CD4-positive, alpha-beta T cell treated with Interleukin-6 for 4 hours (primary cell): Measurements from ENCODE around the gene GALNT10.
A peak's percentile ranks its signal among the peaks of the same experiment; 100 is the strongest.
"Not testable (repeated sequence)": the region's sequence is repeated elsewhere in the genome, so short reads cannot be mapped to it uniquely, and the experiment has no call there.

Experiments used
- DNase-seq: peaks from one replicate; pipeline ENCODE4 v3.0.0-alpha.2; 2020; ENCODE audit warnings: mixed read lengths

The GALNT10 gene

GRCh38 chr5:154359221-154359573, 168.7 kb downstream of the GALNT10 start:
- DNase-seq, result no peak

GRCh38 chr5:154360241-154360640, 169.7 kb downstream of the GALNT10 start:
- DNase-seq, result not testable (repeated sequence)

GRCh38 chr5:154363411-154363810, 172.9 kb downstream of the GALNT10 start:
- DNase-seq, result no peak

- DNase-seq, result no peak
Observed at GRCh38 chr5:154364771-154365170, 174.2 kb downstream of the GALNT10 start.

GRCh38 chr5:154365823-154366222, 175.3 kb downstream of the GALNT10 start:
- DNase-seq, result no peak

- no peak for DNase-seq
Observed at GRCh38 chr5:154366353-154366752, 175.8 kb downstream of the GALNT10 start.

DNA sequence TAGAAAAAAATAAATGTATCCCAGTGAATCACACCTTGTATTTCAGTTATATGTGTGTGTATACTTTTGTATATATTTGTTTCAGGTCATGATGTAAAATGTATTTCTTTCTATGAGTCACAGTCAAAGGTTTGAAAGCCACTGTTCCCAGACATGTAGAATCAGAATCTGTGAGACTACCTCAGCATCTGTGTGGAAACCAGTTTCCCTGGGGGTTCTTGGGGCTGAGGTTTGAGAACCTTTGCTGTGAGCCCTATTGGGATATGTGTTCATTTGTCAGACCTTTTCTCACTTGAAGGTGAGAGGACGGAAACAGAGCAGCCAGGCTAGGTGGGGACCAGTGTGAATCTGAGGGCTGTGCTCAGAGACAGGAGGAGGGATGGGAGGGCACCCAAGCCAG, 176.6 kb downstream of the GALNT10 start:
- no peak for DNase-seq

DNA sequence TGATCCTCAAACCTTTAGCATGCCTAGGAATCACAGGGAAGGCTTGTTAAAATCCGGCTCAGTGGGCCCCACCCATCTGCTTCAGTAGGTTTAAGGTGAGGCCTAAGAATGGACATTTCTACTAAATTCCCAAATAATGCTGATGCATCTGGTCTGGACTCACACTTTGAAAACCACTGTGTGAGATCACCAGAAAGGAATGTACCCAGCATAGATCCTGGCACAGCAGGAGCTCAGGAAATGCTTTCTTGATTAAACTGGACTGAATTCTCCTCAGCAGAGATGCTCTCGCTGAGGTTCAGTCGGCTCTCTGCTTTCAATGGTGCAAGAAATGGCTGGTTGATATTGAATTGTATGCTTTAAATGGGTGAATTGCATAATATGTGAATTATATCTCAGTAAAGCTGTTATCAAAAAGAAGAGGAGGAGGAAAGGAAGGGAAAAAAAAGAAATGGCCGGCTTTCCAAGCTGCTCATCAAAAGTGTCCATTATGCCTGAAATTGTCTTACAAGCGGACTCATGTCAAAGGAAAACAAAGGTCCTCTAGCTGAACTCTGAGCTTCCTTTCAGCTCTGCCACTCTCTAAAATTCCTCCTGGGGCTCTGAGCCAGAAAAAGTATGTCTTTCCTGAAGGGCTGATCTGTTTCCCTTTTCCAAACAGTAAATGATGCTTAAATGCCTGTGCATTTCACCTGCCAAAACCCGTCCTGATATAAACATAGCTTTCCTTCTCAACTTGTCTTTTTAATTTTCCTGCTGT, 177.7 kb downstream of the GALNT10 start:
- DNase-seq, result no peak

DNA sequence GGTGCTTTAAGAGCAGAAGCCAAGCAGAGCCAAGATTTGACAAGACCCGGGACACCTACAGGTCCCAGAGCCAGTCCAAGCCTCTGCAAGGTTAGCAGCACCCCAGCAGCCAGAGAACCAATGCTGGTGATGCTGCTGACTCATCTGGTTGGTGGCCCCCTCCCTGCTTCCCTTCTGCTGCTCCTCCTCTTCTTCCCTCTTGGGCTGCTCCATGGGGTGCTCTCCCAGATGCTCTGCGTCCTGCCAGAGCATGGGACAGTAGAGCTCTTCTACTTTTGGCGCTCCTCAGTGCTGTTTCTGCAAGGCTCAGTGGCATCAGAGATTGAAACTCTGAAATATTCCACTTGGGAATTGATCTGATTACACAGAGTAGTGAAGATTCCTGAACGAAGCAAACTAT, 179.1 kb downstream of the GALNT10 start:
- no peak for DNase-seq

DNA sequence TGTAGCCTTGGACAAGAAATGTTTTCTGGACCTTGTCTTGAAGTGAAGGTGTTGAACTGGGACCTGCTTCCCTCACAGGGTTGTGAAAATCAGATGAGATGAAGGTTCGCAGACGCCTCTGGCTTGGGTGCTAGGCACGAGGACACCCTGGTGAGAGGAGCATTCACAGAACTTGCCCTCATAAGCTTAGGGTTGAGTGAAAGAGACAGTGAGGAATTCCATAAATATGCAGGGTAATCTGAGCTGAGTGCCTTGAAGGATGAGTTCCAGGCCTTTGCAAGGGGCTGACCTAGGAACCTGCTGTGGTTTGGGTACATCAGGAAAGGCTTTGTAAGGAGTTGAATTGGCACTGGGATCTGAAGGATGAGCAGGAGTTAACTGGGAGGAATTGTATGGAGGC, 179.6 kb downstream of the GALNT10 start:
- no peak for DNase-seq

GRCh38 chr5:154370813-154371212, 180.3 kb downstream of the GALNT10 start:
- no peak for DNase-seq

DNA sequence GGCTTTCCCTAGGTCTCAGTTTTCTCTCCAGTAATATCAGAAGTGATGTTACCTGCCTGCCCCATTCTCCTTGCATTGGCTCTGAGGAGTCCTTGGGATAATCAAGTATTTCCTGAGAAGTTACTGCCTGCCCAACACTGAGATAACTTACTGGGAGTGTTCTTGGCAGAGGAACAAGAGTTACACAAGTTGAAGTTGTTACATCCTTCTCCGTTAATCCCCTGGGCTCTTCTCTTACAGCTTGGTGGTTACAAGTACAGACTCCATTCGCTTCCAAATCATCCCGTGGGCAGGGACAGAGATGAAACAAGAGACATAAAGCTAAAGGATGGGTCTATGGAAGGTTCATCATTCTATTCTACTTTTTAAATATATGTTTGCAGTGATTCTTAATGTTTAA, 181.2 kb downstream of the GALNT10 start:
- no peak for DNase-seq

DNA sequence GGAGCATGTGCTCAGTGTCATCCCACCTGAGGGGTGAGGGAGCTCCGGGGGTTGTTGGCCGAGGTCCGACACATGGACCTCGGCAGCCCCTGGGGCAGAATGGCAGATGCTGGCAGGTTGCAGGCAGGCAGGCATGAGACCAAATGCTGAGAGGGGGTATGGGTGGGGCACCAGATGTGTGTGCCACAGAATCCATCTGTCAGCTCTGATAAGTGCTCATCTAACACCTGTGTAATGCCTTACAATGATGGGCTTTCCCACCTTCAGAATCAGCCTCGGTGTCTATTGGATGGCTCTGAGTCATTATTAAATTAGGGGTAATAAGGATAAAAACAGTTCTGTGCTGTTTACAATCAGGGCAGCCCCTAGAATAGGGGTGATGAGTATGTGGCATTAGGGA, 182.1 kb downstream of the GALNT10 start:
- no peak for DNase-seq

DNA sequence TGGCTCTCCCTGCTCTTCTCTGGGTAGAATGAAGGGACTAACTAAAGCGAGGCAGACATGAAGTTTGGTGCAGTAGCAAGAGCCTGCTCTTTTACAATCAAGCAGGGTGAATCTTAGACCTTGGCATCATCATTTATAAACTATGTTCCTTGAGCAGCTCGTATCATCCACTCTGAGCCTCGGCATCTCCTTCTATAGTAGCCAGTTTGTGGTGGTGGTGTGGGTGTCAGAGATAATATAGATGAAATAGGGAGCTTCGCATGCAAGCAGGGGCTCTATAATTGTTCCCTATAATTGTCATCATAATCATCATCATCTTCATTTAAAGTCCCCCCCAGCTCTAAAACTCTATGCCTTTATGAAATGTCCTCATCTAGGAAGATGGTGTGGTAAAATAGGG, 182.8 kb downstream of the GALNT10 start:
- DNase-seq, result no peak

GRCh38 chr5:154373729-154374179, 183.2 kb downstream of the GALNT10 start:
- no peak for DNase-seq

GRCh38 chr5:154374264-154374663, 183.7 kb downstream of the GALNT10 start:
- DNase-seq, result no peak

DNA sequence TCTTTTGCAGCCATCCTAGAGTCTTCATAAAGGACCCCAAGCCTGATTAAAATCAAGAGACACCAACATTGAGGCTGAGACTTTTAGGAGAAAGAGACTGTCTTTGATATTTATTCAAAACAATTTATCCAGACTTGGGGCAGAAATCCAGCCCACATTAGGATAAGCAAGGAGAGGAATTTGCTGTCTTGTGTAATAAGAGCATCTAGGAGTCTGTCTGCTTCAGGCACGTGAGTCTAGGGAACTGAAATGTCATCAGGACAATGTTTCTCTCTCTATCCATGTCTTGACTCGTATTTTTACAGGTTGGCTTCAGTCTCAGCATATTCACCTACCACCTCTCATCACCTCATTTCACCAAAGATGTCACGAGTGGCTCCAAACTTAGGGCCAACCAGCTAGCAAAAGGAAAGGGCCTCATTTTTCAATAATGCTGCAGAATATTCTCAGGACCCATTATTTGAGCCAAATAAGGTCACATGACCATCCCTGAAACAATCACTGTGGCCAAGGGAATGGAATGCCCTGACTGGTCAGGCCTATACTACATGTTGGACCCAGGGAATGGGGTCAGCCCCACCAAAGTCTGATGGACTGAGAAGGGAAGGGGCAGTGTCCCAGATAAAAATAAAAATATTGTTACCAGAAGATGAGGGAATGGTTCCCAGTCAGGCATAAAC, 184.9 kb downstream of the GALNT10 start:
- no peak for DNase-seq

DNA sequence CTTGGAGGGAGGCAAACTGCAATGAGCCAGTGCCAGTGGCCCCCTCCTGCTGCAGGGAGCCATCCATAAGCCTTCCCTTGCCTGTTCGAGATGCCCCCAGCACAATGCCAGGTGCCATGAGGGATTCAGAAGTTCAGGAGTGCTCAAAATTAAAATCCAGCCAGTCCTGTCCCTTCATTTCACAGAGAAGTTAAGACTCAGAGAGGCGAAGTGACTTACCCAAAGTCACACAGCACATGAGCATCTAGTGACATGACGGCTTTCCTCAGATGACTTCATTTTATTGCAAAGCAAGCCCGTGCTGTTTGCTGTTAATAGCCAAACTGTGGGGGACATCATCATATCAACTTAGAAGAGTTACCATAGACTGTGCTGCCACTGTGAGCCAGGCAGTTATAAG, 185.9 kb downstream of the GALNT10 start:
- no peak for DNase-seq

GRCh38 chr5:154377754-154378533, 187.4 kb downstream of the GALNT10 start:
- DNase-seq, result no peak

GRCh38 chr5:154380263-154380662, 189.7 kb downstream of the GALNT10 start:
- no peak for DNase-seq

DNA sequence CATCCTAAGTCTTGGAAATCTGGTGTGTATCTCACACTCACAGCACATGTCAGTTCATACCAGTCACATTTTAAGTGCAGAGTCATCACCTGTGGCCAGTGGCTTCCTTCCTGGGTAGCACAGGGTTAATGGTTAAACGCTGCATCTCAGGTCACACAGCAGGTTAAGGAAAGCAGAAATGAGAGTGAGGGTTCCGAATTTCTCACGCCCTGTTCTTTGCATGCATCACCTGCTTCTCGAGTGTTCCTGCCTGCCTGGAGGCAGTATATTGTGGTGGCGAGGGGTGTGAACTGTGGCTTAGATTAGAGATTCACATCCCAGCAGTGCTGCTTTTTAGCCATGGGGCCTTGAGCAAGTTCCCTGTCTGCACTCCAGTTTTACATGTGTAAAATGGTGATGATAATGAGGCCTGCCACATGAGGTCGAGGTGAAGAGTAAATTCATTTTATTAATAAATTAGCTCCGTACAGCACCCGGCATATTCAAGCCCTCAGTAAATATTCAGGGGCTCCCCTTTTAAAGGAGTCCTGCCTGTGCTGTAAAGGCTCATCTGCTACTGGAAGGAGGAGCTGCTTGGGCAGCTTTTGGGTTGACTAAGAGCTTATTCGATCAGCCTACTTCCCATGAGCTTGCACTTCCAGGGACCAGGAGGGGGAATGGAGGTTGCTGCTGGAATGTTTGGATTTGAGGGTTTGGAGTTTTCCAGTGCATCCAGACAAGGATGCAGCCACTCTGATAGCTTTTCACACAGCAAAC, 194.1 kb downstream of the GALNT10 start:
- no peak for DNase-seq

- DNase-seq, result peak; percentile 7
Observed at GRCh38 chr5:154385236-154385512, 194.6 kb downstream of the GALNT10 start.

DNA sequence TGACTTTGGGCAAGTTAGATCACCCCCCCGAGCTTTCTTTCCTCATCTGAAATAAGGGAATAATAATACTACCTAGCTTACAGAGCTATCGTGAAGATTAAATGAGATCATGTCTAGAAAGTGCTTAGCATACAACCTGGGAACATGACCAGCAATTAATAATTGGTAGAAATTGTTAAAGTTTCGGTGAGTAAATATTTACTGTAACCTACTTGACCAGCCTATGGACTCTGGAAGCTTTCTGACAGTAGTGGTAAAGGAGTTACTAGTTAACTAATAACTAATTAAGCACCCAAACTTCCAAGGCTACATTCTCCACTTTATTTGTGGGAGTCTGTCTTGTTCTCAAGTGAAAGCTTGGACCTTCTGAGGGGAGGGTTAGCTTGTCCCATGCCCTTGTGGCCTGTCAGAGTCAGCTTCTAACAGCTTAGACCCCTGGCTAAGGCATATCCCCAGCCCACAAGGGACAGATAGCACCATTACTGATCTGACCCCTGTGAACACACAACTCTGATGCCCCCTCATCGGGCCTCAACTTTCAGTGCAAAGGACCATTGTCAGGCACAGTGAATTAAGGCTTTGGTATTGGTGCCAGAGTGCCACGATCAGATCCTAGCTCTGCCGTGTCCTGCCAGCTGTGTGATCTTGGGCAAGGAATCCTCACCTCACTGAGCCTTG, 196.6 kb downstream of the GALNT10 start:
- DNase-seq, result no peak
